Right renal cortex interstitium (tissue), 3 donors: ENCODE data around the gene C6orf132. TPM values are rescaled to one million over a fixed set of nuclear protein-coding genes. Genes with fewer than 3 reads are reported as not detected.

ENCODE experiments used
- DNase-seq, 3 donors: peaks; one replicate each; pipeline ENCODE4 v3.0.0-alpha.2; 2013; ENCODE audit warnings: low read depth in 3 of 3, low spot score in 2 of 3
- polyA plus RNA-seq, 3 donors: library from polyadenylated mRNA; unstranded; fragments of 120-200 nt; gene quantifications; one replicate each; pipeline ENCODE4 v1.2.1, GENCODE V29; 2013; ENCODE audit not compliant: insufficient read length in 3 of 3

The C6orf132 gene
- polyA plus RNA-seq, 3 donors: 3.6 to 5.3 (median 4.1) TPM

- DNase-seq: no peak
Measured at GRCh38 chr6:42136508-42137193, 5.8 kb downstream of the C6orf132 start.

GRCh38 chr6:42135722-42136121, 6.7 kb downstream of the C6orf132 start:
- no peak for DNase-seq

- no peak for DNase-seq
Measured at GRCh38 chr6:42135161-42135560, 7.3 kb downstream of the C6orf132 start.

GRCh38 chr6:42133926-42134325, 8.5 kb downstream of the C6orf132 start:
- DNase-seq: no peak

GRCh38 chr6:42131531-42131930, 10.9 kb downstream of the C6orf132 start:
- no peak for DNase-seq

- DNase-seq: no peak
Measured at GRCh38 chr6:42129360-42129676, 13.1 kb downstream of the C6orf132 start.

GRCh38 chr6:42128460-42129359, 13.7 kb downstream of the C6orf132 start:
- DNase-seq: no peak

- DNase-seq: no peak
Measured at GRCh38 chr6:42125663-42126062, 16.8 kb downstream of the C6orf132 start.

GRCh38 chr6:42125231-42125630, 17.2 kb downstream of the C6orf132 start:
- DNase-seq: no peak

- DNase-seq: no peak
Measured at GRCh38 chr6:42124223-42124836, 18.1 kb downstream of the C6orf132 start.

- no peak for DNase-seq
Measured at GRCh38 chr6:42123379-42124103, 18.9 kb downstream of the C6orf132 start.

GRCh38 chr6:42120895-42121865, 21.2 kb downstream of the C6orf132 start:
- DNase-seq: no peak

- no peak for DNase-seq
Measured at GRCh38 chr6:42118162-42119001, 24.0 kb downstream of the C6orf132 start.

- DNase-seq: no peak
Measured at GRCh38 chr6:42117843-42118161, 24.6 kb downstream of the C6orf132 start.

- no peak for DNase-seq
Measured at GRCh38 chr6:42113936-42114636, 28.3 kb downstream of the C6orf132 start.

- no peak for DNase-seq
Measured at GRCh38 chr6:42112351-42112750, 30.1 kb downstream of the C6orf132 start.

- DNase-seq: no peak
Measured at GRCh38 chr6:42110683-42111082, 31.7 kb downstream of the C6orf132 start.

GRCh38 chr6:42108071-42108470, 34.3 kb downstream of the C6orf132 start:
- DNase-seq: no peak
